Heart right ventricle (tissue), 16 donors: Measurements from ENCODE around the gene SLIT3. TPM values are rescaled to one million over a fixed set of nuclear protein-coding genes. Genes with fewer than 3 reads are reported as not detected.

Source experiments
- ATAC-seq, 8 donors: fragments of 200-7000 bp; cut with Tn5 transposase; one replicate each; pipeline ENCODE4 v1.9.1; 2020; ENCODE audit warnings: mild to moderate bottlenecking in 8 of 8, moderate library complexity in 8 of 8, moderate number of reproducible peaks in 1 of 8
- DNase-seq, 2 donors: peaks; one replicate each; pipeline ENCODE4 v3.0.0-alpha.2; 2020
- H3K27ac ChIP-seq, 10 donors: fragments of 200-600 bp; sonication (generic) in 2 of 10; one replicate each; pipeline versions ENCODE4 v1.5.0 to v1.8.0; 2020 to 2022; ENCODE audit warnings: mild to moderate bottlenecking in 3 of 10
- H3K27me3 ChIP-seq, 7 donors: fragments of 200-600 bp; one replicate each; pipeline ENCODE4 v1.8.0; 2021 to 2022; ENCODE audit warnings: mild to moderate bottlenecking in 2 of 7
- H3K36me3 ChIP-seq, 9 donors: fragments of 200-600 bp; sonication (generic) in 1 of 9; one replicate each; pipeline versions ENCODE4 v1.5.0 to v1.8.0; 2020 to 2022; ENCODE audit warnings: mild to moderate bottlenecking in 2 of 9
- H3K4me1 ChIP-seq, 9 donors: fragments of 200-600 bp; sonication (generic) in 1 of 9; one replicate each; pipeline versions ENCODE4 v1.5.0 to v1.8.0; 2020 to 2022; ENCODE audit warnings: mild to moderate bottlenecking in 4 of 9
- H3K4me3 ChIP-seq, 10 donors: fragments of 200-600 bp; sonication (generic) in 2 of 10; one replicate each; pipeline versions ENCODE4 v1.5.0 to v1.8.0; 2020 to 2022; ENCODE audit warnings: mild to moderate bottlenecking in 7 of 10, moderate library complexity in 2 of 10
- H3K9me3 ChIP-seq, 11 donors: fragments of 200-600 bp in 10 of 11; sonication (generic) in 2 of 11; one replicate each; pipeline versions ENCODE4 v1.5.0 to v1.8.0; 2013 to 2022; ENCODE audit warnings: mild to moderate bottlenecking in 2 of 11, control low read depth in 1 of 11, moderate library complexity in 1 of 11
- WGBS, 2 donors: extraction: QIAGEN DNeasy Blood & Tissue Kit; methylation state at CpG; one replicate each; pipeline ENCODE4 v1.1.7; 2013; ENCODE audit warnings: inconsistent platforms in 1 of 2; 5-methylcytosine and 5-hydroxymethylcytosine counted together
- intact Hi-C, 10 donors: fragments of 100-400 bp; cut with DNase I; formaldehyde crosslinking; loops; one replicate each; pipeline versions ENCODE4 v1.11.1 to v1.14.2; 2022
- polyA plus RNA-seq, 2 donors: library from polyadenylated mRNA; stranded (reverse); fragments of 200-250 nt; gene quantifications; one replicate each; pipeline ENCODE4 v1.2.3, GENCODE V29; 2013
- total RNA-seq, 10 donors: library from RNA; stranded (reverse); fragmentation: NEBNext Ultra II Directional in 3 of 10; extraction: Animal tissue kit (Norgen Biotek cat#: 25700) in 3 of 10; gene quantifications; one replicate each; pipeline versions ENCODE4 v1.2.1 to v1.2.4, GENCODE V29; 2021 to 2023
- TF ChIP-seq, protein P1 (sequence below), 9 donors: fragments of 200-600 bp; sonication (generic) in 2 of 9; IDR thresholded peaks; one replicate each; pipeline versions ENCODE4 v1.5.0 to v1.8.0; 2021 to 2022; ENCODE audit warnings: antibody characterized with exemption in 9 of 9, mild to moderate bottlenecking in 5 of 9, moderate library complexity in 1 of 9
- donor health status: Arrhythmogenic right ventricular cardiomyopathy.
- donor health status: ischemic (EF 13 %, LVEDD 7.1; RV severe dilation, severe dysfunction).
- donor health status: healthy with polysubstance abuse.
- donor health status: DM: no; HTN: yes; CAD: no.
- donor health status: DM: no; HTN: no; CAD: no.
- donor health status: ischemic (EF 25% LVEDD 6.9; RV normal size, moderate dysfunction).
- donor health status: ischemic (EF 25% LVEDD 5.7; RV mildly dilated, moderate dysfunction).
- donor health status: healthy.
- donor health status: DM: yes; HTN: yes; CAD: no.
- donor health status: Ischemic cardiomyopathy.
- donor health status: ischemic (EF 35%, LVEDD 5.7; RV mildly dilated, moderate dysfunction).
- donor health status: nonischemic (EF 11% LVEDD 7.7; RV severe dilation, severe dysfunction).
- donor health status: DM: yes; HTN: yes; CAD: no.
- donor health status: PGD.
- donor health status: ischemic (EF 29% LVEDD 5.4; RV normal size, mild dysfunction).
- donor health status: nonischemic (EF 23%, LVEDD 6.1; RV moderate dilation, normal function).

The SLIT3 gene
- total and polyA plus RNA-seq, 12 donors, result 2.0 to 29.2 (median 12.1) TPM

DNA sequence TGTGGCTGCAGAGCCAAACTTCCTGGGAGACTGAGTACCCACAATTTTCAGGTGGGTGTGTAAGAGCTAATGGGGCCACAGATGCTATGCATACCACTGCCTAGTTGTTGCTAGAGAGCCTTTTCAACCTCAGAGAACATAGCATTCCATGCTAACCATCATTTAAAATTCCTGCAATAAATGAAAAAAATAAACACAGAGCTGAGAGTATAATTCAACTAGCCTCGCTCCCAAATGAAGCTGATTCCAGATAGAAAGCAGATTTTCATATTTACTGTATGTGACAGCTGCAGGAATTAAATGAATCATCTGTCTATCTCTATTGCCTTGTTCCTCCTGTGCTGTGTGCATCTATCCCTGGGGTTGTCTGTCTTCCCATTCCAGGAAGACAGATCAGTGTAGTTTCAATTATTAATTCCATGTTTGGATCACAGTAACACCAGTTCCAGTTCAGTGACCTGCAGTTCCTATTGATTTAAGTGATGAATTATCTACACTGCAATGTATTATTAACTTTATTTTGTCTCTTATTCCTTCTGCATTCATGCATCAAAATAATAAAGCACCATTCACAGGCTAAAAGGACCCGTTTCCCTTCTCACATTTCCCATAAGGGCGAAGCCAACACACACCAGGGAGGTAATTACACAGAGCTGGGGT lies 324.5 kb downstream of the SLIT3 start:
- Histone ChIP-seq H3K4me3 (no peak overlapping the region), H3K27ac (no peak overlapping the region), H3K4me1 (peaks cover 0 to 7% (median 0%) of the 10 kb centered on the region in 9 donors), H3K27me3 (peaks cover 0 to 4% (median 0%) of the 10 kb centered on the region in 7 donors), H3K36me3 (no peaks in the 10 kb centered on the region), H3K9me3 (no peaks in the 10 kb centered on the region)
- intact Hi-C loops, result no loop called here
- TF ChIP-seq, protein P1, sequence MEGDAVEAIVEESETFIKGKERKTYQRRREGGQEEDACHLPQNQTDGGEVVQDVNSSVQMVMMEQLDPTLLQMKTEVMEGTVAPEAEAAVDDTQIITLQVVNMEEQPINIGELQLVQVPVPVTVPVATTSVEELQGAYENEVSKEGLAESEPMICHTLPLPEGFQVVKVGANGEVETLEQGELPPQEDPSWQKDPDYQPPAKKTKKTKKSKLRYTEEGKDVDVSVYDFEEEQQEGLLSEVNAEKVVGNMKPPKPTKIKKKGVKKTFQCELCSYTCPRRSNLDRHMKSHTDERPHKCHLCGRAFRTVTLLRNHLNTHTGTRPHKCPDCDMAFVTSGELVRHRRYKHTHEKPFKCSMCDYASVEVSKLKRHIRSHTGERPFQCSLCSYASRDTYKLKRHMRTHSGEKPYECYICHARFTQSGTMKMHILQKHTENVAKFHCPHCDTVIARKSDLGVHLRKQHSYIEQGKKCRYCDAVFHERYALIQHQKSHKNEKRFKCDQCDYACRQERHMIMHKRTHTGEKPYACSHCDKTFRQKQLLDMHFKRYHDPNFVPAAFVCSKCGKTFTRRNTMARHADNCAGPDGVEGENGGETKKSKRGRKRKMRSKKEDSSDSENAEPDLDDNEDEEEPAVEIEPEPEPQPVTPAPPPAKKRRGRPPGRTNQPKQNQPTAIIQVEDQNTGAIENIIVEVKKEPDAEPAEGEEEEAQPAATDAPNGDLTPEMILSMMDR (IDR thresholded peaks at IDR 0.05), result no peak
- DNase-seq, result no peak
- 81 to 90% methylated on average over 3 of the region's 3 CpGs for WGBS, 2 donors
- ATAC-seq, result no peak

DNA sequence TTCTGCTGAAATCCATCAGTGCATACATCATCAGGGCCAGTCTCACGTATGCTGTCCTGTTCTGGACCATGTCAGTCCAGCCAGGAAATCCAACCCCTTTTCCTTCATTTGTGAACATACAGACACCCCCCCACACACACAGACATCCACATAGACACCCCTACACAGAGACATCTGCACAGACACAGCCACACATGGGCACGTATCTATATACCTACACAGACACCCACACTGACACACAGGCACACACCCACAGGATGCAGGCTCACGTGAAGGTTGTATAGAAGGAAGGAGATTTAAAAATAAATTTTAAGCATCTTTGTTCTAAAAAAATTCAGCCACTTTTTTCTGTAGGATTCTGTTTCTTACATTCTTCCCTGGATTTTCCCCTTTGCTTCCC lies 325.6 kb downstream of the SLIT3 start:
- Histone ChIP-seq H3K27me3 (peaks cover 0 to 4% (median 0%) of the 10 kb centered on the region in 7 donors), H3K36me3 (no peaks in the 10 kb centered on the region), H3K4me1 (peaks cover 0 to 7% (median 0%) of the 10 kb centered on the region in 9 donors), H3K27ac (no peak overlapping the region), H3K4me3 (no peak overlapping the region), H3K9me3 (no peaks in the 10 kb centered on the region)
- 68 to 76% methylated on average over 3 of the region's 3 CpGs for WGBS, 2 donors
- DNase-seq (no peak), ATAC-seq (no peak)
- intact Hi-C loops, result no loop called here
- TF ChIP-seq, protein P1 (IDR thresholded peaks at IDR 0.05), result no peak

DNA sequence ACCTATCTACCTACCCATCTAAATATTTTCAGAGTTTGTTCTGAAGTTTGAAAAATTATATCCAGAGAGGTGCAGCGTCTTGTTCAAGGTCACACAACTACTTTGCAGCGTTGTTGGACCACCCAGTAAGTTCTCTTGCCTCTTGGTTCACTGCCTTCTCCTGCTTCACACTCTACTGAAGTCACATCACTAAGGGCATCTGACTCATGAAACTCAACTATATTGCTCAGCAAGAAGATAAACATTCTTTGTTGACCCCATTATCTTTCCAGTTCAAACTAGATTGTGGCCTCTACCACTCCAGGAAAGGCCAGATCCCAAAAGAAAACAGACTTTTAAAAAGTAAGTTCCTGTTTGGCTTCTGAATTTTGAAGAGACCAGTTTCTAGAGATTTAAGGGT lies 326.9 kb downstream of the SLIT3 start:
- no peaks in the 10 kb centered on the region for H3K36me3 ChIP-seq
- TF ChIP-seq, protein P1 (IDR thresholded peaks at IDR 0.05), result no peak
- DNase-seq (no peak), ATAC-seq (no peak)
- WGBS, 2 donors, result 76 to 88% methylated on average over 2 of the region's 2 CpGs
- no peaks in the 10 kb centered on the region for H3K9me3 ChIP-seq
- H3K4me3 ChIP-seq, result no peak overlapping the region
- H3K27me3 ChIP-seq, result peaks cover 0 to 9% (median 0%) of the 10 kb centered on the region in 7 donors
- no peak overlapping the region for H3K27ac ChIP-seq
- intact Hi-C loops, result no loop called here
- H3K4me1 ChIP-seq, result peaks cover 0 to 7% (median 2%) of the 10 kb centered on the region in 9 donors

DNA sequence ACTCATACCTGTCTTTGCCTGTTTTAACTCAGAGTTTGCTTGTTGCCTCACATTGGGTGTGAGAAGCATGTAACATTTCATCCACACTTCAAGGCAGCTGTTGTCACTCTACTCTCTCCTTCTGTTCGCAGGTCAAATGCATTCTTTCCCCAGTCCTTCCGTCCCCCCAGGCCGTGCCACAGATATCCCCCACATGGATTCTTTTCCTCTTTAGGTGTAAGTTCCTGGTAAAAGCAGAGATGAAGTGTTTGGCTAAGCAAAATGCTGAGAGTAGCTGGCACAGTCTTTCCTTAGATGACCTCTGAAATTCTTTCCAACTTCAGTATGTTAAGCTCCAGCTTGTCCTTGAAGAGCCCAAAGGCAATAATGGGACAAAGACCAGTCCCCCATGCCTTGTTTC lies 328.2 kb downstream of the SLIT3 start:
- TF ChIP-seq, protein P1 (IDR thresholded peaks at IDR 0.05), result no peak
- no peaks in the 10 kb centered on the region for H3K36me3 ChIP-seq
- intact Hi-C loops, result no loop called here
- DNase-seq (no peak), ATAC-seq (peak; percentile 41 to 85 (median 66))
- peak overlapping the region in 1 of 10 donors; percentile 4 for H3K27ac ChIP-seq
- no peak overlapping the region for H3K4me3 ChIP-seq
- H3K4me1 ChIP-seq, result peaks cover 0 to 7% (median 0%) of the 10 kb centered on the region in 9 donors
- 41 to 53% methylated on average over 3 of the region's 3 CpGs for WGBS, 2 donors
- no peaks in the 10 kb centered on the region for H3K9me3 ChIP-seq
- peaks cover 0 to 9% (median 0%) of the 10 kb centered on the region in 7 donors for H3K27me3 ChIP-seq
